RWPE2 (cell line): Measurements from ENCODE around the gene APOA1.

ENCODE experiments used
- ATAC-seq: fragments of 200-7000 bp; cut with Tn5 transposase; 3 replicates; pipeline ENCODE4 v1.9.1; 2021; ENCODE audit warnings: low read depth
- DNase-seq: peaks from one replicate; pipeline ENCODE4 v3.0.0-alpha.2; 2020; ENCODE audit warnings: low spot score
- H3K27ac ChIP-seq: fragments of 450-650 bp; 2 replicates; pipeline ENCODE4 v1.5.1; 2017; ENCODE audit warnings: mild to moderate bottlenecking; ENCODE audit not compliant: poor library complexity, severe bottlenecking
- H3K27me3 ChIP-seq: fragments of 250-450 bp; sonication (Bioruptor Pico); 2 replicates; pipeline ENCODE4 v1.5.1; 2021; ENCODE audit warnings: mild to moderate bottlenecking, moderate library complexity; ENCODE audit not compliant: insufficient read depth, poor library complexity, severe bottlenecking
- H3K36me3 ChIP-seq: fragments of 250-450 bp; sonication (Bioruptor Pico); 2 replicates; pipeline ENCODE4 v1.5.1; 2020; ENCODE audit warnings: low read depth, mild to moderate bottlenecking, moderate library complexity
- H3K4me1 ChIP-seq: fragments of 250-450 bp; sonication (Bioruptor Pico); 2 replicates; pipeline ENCODE4 v1.5.1; 2021; ENCODE audit warnings: mild to moderate bottlenecking, moderate library complexity; ENCODE audit not compliant: insufficient read depth, poor library complexity, severe bottlenecking
- H3K4me3 ChIP-seq: fragments of 250-450 bp; sonication (Bioruptor Pico); 2 replicates; pipeline ENCODE4 v1.5.1; 2021; ENCODE audit warnings: mild to moderate bottlenecking, moderate library complexity; ENCODE audit not compliant: severe bottlenecking
- H3K9me3 ChIP-seq: fragments of 250-450 bp; sonication (Bioruptor Pico); 2 replicates; pipeline ENCODE4 v1.5.1; 2021; ENCODE audit warnings: mild to moderate bottlenecking, moderate library complexity; ENCODE audit not compliant: severe bottlenecking
- TF ChIP-seq, protein P1 (sequence below): fragments of 450-650 bp; IDR thresholded peaks from one replicate; pipeline ENCODE4 v1.5.1; 2017; ENCODE audit warnings: mild to moderate bottlenecking, moderate library complexity; ENCODE audit not compliant: poor library complexity, severe bottlenecking

Gene APOA1

DNA sequence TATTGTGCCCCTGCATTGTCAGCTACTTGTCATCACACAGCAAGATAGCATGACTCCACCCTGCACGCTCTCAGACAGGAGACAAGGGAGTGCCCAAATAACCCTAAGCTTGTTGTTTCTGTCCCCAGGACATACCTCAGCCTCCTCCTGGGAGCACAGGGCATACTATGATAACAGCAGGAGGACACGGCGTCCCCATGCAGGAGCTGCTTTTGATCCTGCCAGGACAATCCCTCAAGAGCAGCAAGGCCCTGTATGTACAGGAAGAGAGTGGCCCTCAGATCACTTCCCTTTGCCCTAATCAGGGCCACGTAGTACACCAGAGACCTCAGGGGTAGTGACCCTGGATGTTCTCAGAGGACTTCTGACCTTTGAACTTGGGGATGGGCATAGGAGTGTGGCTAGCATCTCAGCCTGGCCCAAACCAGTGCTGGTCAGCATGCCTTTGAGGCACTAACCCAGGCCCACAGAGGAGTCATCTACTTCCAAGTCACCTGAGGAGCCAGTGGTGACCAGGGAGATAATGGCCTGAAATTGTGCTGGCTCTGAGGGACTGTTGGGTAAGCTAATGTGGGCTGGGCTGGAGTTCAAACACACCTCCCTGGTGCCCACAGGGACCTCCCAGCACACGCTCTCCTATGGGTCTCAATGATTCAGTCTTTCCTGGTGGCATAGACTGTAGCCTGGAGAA lies 23.5 kb downstream of the APOA1 start:
- ATAC-seq, result no peak
- Histone ChIP-seq H3K9me3 (peaks cover 2% of the 10 kb centered on the region), H3K27ac (no peak overlapping the region), H3K4me1 (no peaks in the 10 kb centered on the region), H3K4me3 (no peak overlapping the region), H3K27me3 (no peaks in the 10 kb centered on the region), H3K36me3 (no peaks in the 10 kb centered on the region)
- TF ChIP-seq, protein P1, sequence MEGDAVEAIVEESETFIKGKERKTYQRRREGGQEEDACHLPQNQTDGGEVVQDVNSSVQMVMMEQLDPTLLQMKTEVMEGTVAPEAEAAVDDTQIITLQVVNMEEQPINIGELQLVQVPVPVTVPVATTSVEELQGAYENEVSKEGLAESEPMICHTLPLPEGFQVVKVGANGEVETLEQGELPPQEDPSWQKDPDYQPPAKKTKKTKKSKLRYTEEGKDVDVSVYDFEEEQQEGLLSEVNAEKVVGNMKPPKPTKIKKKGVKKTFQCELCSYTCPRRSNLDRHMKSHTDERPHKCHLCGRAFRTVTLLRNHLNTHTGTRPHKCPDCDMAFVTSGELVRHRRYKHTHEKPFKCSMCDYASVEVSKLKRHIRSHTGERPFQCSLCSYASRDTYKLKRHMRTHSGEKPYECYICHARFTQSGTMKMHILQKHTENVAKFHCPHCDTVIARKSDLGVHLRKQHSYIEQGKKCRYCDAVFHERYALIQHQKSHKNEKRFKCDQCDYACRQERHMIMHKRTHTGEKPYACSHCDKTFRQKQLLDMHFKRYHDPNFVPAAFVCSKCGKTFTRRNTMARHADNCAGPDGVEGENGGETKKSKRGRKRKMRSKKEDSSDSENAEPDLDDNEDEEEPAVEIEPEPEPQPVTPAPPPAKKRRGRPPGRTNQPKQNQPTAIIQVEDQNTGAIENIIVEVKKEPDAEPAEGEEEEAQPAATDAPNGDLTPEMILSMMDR, result no peak
- no peak for DNase-seq

DNA sequence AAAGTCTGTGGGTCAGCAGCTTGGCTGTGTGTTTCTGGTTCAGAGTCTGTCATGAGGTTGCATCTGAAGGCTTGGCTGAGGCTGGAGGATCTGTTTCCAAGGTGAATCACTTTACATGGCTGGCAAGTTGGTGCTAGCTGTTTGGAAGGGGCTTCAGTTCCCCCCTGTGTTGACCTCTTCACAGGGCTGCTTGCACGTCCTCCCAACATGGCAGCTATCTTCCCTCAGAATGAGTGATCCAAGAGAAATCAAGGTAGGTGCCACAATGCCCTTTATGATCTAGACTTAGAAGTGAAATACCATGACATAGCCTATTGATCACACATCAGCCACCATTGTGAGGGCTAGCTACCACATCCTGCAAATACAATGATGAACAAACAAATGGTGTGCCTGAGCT lies 24.3 kb downstream of the APOA1 start:
- DNase-seq (no peak), ATAC-seq (no peak)
- no peak overlapping the region for H3K4me3 ChIP-seq
- no peaks in the 10 kb centered on the region for H3K4me1 ChIP-seq
- H3K9me3 ChIP-seq, result peaks cover 2% of the 10 kb centered on the region
- no peaks in the 10 kb centered on the region for H3K36me3 ChIP-seq
- TF ChIP-seq, protein P1, result no peak
- H3K27me3 ChIP-seq, result no peaks in the 10 kb centered on the region
- no peak overlapping the region for H3K27ac ChIP-seq

DNA sequence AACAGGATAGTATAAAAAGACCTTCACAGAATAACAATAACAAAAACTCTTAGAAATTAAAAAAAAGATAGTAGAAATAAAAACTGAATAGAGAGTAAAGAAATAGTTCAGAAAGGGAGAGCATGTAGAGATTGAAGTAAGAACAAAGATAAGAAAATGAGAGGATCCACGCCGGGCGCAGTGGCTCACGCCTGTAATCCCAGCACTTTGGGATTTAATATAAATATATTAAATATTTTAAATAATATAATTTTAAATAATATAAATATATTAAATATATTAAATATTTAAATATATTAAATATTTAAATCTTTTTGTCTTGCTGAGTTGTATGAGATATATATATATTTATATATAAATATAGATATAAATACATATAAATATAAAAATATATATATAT lies 25.3 kb downstream of the APOA1 start:
- Histone ChIP-seq H3K27ac (no peak overlapping the region), H3K4me3 (no peak overlapping the region), H3K4me1 (no peaks in the 10 kb centered on the region), H3K9me3 (peaks cover 2% of the 10 kb centered on the region), H3K27me3 (no peaks in the 10 kb centered on the region), H3K36me3 (no peaks in the 10 kb centered on the region)
- TF ChIP-seq, protein P1, result no peak
- DNase-seq, result no peak
- no peak for ATAC-seq

DNA sequence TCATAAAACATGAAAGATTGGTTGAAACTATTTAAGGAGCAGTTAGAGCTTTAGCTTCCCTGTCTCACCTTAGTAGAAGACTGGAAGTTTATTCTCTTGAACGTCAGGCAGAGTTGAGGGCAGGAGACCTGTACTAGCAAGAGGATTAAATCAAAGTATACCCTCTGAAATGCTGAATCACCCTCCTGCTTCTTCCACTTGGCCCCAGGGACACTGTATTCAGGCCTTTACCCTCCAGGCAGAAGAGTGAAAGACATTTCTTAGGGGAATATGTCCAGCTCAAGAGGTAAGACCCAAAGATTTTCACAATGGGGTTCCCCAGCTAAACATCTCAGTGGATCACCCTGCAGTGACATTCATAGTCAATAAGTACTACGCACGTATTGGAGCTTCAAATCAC lies 26.2 kb downstream of the APOA1 start:
- Histone ChIP-seq H3K4me1 (no peaks in the 10 kb centered on the region), H3K9me3 (peaks cover 2% of the 10 kb centered on the region), H3K4me3 (no peak overlapping the region), H3K27ac (no peak overlapping the region), H3K27me3 (no peaks in the 10 kb centered on the region), H3K36me3 (no peaks in the 10 kb centered on the region)
- DNase-seq, result no peak
- TF ChIP-seq, protein P1, result no peak
- ATAC-seq, result no peak
